ENCODE results near the gene TNFRSF13B. TPM values are rescaled to one million over a fixed set of nuclear protein-coding genes. Genes with fewer than 3 reads are reported as not detected.

TNFRSF13B gene
- total RNA-seq, 1 experiment from 2014 or later = 0.28 TPM

GRCh38 chr17:16929757-16930520 lies 42.0 kb downstream of the TNFRSF13B start:
- Histone ChIP-seq H3K18ac (ENCODE audit: insufficient read length, low read depth, low read length) (no peak overlapping the region), H3T11ph (ENCODE audit: low read length) (no peak overlapping the region), H3K9ac (ENCODE audit: extremely low read depth, insufficient read length, low read length) (no peak overlapping the region), H2AK5ac (ENCODE audit: insufficient read length, low read length) (no peak overlapping the region), H3K23me2 (ENCODE audit: insufficient read length, low read depth, low read length, poor library complexity, severe bottlenecking) (no peaks in the 10 kb centered on the region), H2BK120ac (ENCODE audit: low read depth, low read length, poor library complexity, severe bottlenecking) (no peak overlapping the region), H3K9me3 (ENCODE audit: control insufficient read depth, low read depth, low read length) (no peaks in the 10 kb centered on the region), H4K8ac (replicated peaks; ENCODE audit: insufficient read length, low read depth, low read length) (no peak overlapping the region), H3K79me1 (ENCODE audit: insufficient read depth, low read depth, low read length, poor library complexity, severe bottlenecking) (no peaks in the 10 kb centered on the region), H4K5ac (ENCODE audit: insufficient read length, low read depth, low read length) (no peak overlapping the region), H3K4ac (ENCODE audit: low read depth, low read length) (no peak overlapping the region), H3K4me2 (ENCODE audit: insufficient read depth, insufficient read length, low read length) (no peak overlapping the region), H2BK15ac (ENCODE audit: low read depth, low read length) (no peak overlapping the region), H2AFZ (ENCODE audit: low read length) (no peak overlapping the region), H3K27me3 (ENCODE audit: insufficient read depth, low read length) (no peaks in the 10 kb centered on the region), H2BK12ac (ENCODE audit: insufficient read length, low read depth, low read length) (no peak overlapping the region), H4K20me1 (ENCODE audit: control insufficient read depth, insufficient read depth, insufficient read length) (no peaks in the 10 kb centered on the region), H3K23ac (ENCODE audit: insufficient read length, low read depth, low read length) (no peak overlapping the region), H3K4me1 (ENCODE audit: insufficient read depth, low read length) (no peaks in the 10 kb centered on the region), H2BK5ac (ENCODE audit: insufficient read length, low read length) (no peak overlapping the region), H2BK20ac (ENCODE audit: low read depth, low read length, poor library complexity, severe bottlenecking) (no peak overlapping the region), H3K14ac (ENCODE audit: insufficient read depth, low read length) (no peak overlapping the region; the same call in 1 of the 2 replicates), H3K56ac (ENCODE audit: insufficient read length, low read depth, low read length) (no peak overlapping the region), H3K27ac (ENCODE audit: insufficient read length, low read depth, low read length) (no peak overlapping the region), H3K79me2 (ENCODE audit: insufficient read depth, low read length) (no peaks in the 10 kb centered on the region), H4K91ac (ENCODE audit: insufficient read length, low read depth, low read length) (no peak overlapping the region)
- no peak for TF ChIP-seq CTCF (conservative IDR thresholded peaks at IDR 0.05)
- DNase-seq = no peak
- Mint-ChIP-seq H3K4me3 (no peak overlapping the region), H3K36me3 (ENCODE audit: insufficient read depth in 1 of 3, low read depth in 3 of 3) (no peaks in the 10 kb centered on the region), H3K27ac (no peak overlapping the region; a peak in 1 of 7 replicates), H3K27me3 (ENCODE audit: low read depth) (peaks cover 1% of the 10 kb centered on the region; the same call in 1 of the 2 replicates), H3K9me3 (peaks cover 0 to 2% of the 10 kb centered on the region in 2 experiments; a peak in 1 of 5 replicates), H3K4me1 (peaks cover 6 to 9% of the 10 kb centered on the region in 2 experiments; a peak in 2 of 4 replicates)
- WGBS (ENCODE audit: extremely low coverage, insufficient read length, low lambda C conversion rate) = no CpG with 5 or more reads among the region's 17 CpGs

Data from H9 (cell line).